ENCODE results near the gene ABCC2.
A peak's percentile ranks its signal among the peaks of the same experiment; 100 is the strongest.

ABCC2 gene

DNA sequence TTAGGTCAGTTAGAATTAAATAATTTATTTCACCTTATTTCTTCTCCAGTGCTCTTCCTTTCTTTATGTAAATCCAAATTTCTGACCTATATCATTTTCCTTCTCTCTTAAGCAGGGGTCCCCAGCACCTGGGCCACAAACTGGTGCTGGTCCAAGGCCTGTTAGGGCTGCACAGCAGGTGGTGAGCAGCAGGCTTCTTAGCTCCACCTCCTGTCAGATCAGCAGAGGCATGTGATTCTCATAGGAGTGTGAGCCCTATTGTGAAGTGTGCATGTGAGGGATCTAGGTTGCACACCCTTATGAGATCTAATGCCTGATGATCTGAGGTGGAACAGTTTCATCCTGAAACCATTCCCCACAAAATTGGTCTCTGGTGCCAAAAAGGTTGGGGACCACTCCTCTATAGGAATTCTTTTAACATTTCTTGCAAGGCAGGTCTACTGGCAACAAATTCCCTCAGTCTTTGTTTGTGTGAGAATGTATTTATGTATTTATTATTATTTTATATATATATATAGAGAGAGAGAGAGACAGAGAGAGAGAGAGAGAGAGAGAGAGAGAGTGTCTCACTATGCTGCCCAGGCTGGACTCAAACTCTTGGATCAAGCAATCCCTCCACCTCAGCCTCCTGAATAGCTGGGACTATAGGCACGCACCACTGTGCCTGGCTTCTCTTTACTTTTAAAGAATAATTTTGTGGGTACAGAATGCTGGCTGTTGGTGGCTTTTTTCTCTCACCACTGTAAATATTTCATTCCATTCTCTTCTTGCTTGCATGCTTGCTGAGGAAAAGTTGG lies 4.3 kb upstream of the ABCC2 start:
- H3K4me1 ChIP-seq (ENCODE audit: low read length) = no peaks in the 10 kb centered on the region
- H2AFZ ChIP-seq (ENCODE audit: low read length) = no peak overlapping the region
- no peaks in the 10 kb centered on the region for H3K9me2 ChIP-seq (replicated peaks; ENCODE audit: insufficient read depth, low read length)
- H3F3A ChIP-seq (ENCODE audit: insufficient read depth, low read length) = no peaks in the 10 kb centered on the region
- no peaks in the 10 kb centered on the region for H3K36me3 ChIP-seq (replicated peaks; ENCODE audit: insufficient read depth, low read length)
- no peak overlapping the region for H3K9ac ChIP-seq (ENCODE audit: low read length)
- H3K27me3 ChIP-seq (replicated peaks; ENCODE audit: insufficient read depth, low read length) = no peaks in the 10 kb centered on the region
- H3K9me3 ChIP-seq (replicated peaks; ENCODE audit: insufficient read depth, low read length) = no peaks in the 10 kb centered on the region
- no peaks in the 10 kb centered on the region for H3K79me2 ChIP-seq (ENCODE audit: low read length)
- no peak overlapping the region for H3K4me2 ChIP-seq (ENCODE audit: low read depth, low read length)
- peak; percentile 17 for DNase-seq
- no peak overlapping the region for H3K4me3 ChIP-seq (ENCODE audit: low read length)
- no peak overlapping the region for H3K27ac ChIP-seq (ENCODE audit: low read length)
- TF ChIP-seq, protein P1, sequence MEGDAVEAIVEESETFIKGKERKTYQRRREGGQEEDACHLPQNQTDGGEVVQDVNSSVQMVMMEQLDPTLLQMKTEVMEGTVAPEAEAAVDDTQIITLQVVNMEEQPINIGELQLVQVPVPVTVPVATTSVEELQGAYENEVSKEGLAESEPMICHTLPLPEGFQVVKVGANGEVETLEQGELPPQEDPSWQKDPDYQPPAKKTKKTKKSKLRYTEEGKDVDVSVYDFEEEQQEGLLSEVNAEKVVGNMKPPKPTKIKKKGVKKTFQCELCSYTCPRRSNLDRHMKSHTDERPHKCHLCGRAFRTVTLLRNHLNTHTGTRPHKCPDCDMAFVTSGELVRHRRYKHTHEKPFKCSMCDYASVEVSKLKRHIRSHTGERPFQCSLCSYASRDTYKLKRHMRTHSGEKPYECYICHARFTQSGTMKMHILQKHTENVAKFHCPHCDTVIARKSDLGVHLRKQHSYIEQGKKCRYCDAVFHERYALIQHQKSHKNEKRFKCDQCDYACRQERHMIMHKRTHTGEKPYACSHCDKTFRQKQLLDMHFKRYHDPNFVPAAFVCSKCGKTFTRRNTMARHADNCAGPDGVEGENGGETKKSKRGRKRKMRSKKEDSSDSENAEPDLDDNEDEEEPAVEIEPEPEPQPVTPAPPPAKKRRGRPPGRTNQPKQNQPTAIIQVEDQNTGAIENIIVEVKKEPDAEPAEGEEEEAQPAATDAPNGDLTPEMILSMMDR (IDR thresholded peaks at IDR 0.05; ENCODE audit: low read length) = no peak
- TF ChIP-seq EZH2phosphoT487 (IDR thresholded peaks at IDR 0.05; ENCODE audit: low read length) (no peak), EZH2 (optimal IDR thresholded peaks at IDR 0.05; ENCODE audit: low read depth, low read length) (no peak)
- no peaks in the 10 kb centered on the region for H4K20me1 ChIP-seq (ENCODE audit: insufficient read depth, low read length)

DNA sequence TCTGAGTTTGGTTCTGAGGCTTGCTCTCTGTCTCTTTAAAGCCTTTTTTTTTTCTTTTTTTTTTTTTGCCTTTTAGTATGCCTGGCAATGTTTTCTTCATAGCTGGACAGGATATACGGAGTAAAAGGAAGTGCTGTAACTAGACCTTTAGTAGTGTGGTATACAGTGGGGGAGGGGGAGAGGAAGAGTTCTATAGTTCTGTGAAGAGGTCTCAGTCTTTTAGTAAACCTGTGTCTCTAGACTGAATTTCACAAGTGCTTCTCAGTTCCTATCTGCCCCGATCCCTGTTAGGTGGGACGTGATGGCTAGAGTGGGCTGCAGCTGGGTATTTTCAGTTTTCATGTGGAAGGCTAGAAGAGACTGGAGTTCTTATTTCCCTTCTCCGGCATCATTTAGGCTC lies 3.1 kb upstream of the ABCC2 start:
- H4K20me1 ChIP-seq (ENCODE audit: insufficient read depth, low read length) = no peaks in the 10 kb centered on the region
- H3K4me1 ChIP-seq (ENCODE audit: low read length) = no peaks in the 10 kb centered on the region
- H3K79me2 ChIP-seq (ENCODE audit: low read length) = no peaks in the 10 kb centered on the region
- H3K9ac ChIP-seq (ENCODE audit: low read length) = no peak overlapping the region
- TF ChIP-seq EZH2phosphoT487 (IDR thresholded peaks at IDR 0.05; ENCODE audit: low read length) (no peak), EZH2 (optimal IDR thresholded peaks at IDR 0.05; ENCODE audit: low read depth, low read length) (no peak)
- TF ChIP-seq, protein P1 (IDR thresholded peaks at IDR 0.05; ENCODE audit: low read length) = no peak
- no peaks in the 10 kb centered on the region for H3K27me3 ChIP-seq (replicated peaks; ENCODE audit: insufficient read depth, low read length)
- no peaks in the 10 kb centered on the region for H3F3A ChIP-seq (ENCODE audit: insufficient read depth, low read length)
- H3K36me3 ChIP-seq (replicated peaks; ENCODE audit: insufficient read depth, low read length) = no peaks in the 10 kb centered on the region
- H3K9me2 ChIP-seq (replicated peaks; ENCODE audit: insufficient read depth, low read length) = no peaks in the 10 kb centered on the region
- no peak for DNase-seq
- H3K27ac ChIP-seq (ENCODE audit: low read length) = no peak overlapping the region
- H3K9me3 ChIP-seq (replicated peaks; ENCODE audit: insufficient read depth, low read length) = no peaks in the 10 kb centered on the region
- no peak overlapping the region for H3K4me3 ChIP-seq (ENCODE audit: low read length)
- no peak overlapping the region for H3K4me2 ChIP-seq (ENCODE audit: low read depth, low read length)
- no peak overlapping the region for H2AFZ ChIP-seq (ENCODE audit: low read length)

DNA sequence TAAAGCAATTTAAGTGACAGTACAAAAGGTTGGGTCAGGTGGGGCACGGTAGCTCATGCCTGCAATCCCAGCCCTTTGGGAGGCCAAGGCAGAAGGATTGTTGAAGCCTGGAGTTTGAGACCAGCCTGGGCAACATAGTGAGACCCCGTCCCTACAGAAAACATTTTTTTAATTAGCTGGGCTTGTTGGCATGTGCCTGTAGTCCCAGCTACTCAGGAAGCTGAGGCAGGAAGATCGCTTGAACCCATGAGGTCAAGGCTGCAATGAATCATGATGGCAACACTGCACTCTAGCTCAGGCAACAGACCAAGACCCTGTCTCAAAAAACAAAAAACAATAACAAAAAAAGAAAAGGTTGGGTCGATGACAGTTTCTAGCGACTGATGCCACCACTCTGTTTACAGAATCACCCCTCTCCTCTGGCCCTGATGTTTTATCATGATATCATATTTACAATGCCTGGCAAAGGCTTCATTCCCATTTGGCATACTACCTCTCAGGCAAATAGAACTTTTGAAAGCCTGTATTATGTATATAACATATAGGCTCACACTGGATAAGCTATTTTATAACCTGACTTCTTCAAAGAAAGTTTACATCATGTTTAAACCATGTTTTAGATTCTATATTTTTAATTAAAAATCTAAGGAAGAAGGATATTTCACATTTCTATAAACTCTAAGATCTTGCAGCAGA lies 558 bp upstream of the ABCC2 start:
- no peak for DNase-seq
- no peak for TF ChIP-seq EZH2phosphoT487 (IDR thresholded peaks at IDR 0.05; ENCODE audit: low read length)
- TF ChIP-seq, protein P1 (IDR thresholded peaks at IDR 0.05; ENCODE audit: low read length) = no peak
- TF ChIP-seq EZH2 (optimal IDR thresholded peaks at IDR 0.05; ENCODE audit: low read depth, low read length) = no peak
- Histone ChIP-seq H3K4me2 (ENCODE audit: low read depth, low read length) (no peak overlapping the region), H3K9ac (ENCODE audit: low read length) (no peak overlapping the region), H3K9me3 (replicated peaks; ENCODE audit: insufficient read depth, low read length) (no peaks in the 10 kb centered on the region), H3K27ac (ENCODE audit: low read length) (no peak overlapping the region), H3K79me2 (ENCODE audit: low read length) (no peaks in the 10 kb centered on the region), H3K4me1 (ENCODE audit: low read length) (no peaks in the 10 kb centered on the region), H3F3A (ENCODE audit: insufficient read depth, low read length) (no peaks in the 10 kb centered on the region), H4K20me1 (ENCODE audit: insufficient read depth, low read length) (no peaks in the 10 kb centered on the region), H3K9me2 (replicated peaks; ENCODE audit: insufficient read depth, low read length) (no peaks in the 10 kb centered on the region), H3K36me3 (replicated peaks; ENCODE audit: insufficient read depth, low read length) (no peaks in the 10 kb centered on the region), H2AFZ (ENCODE audit: low read length) (no peak overlapping the region), H3K4me3 (ENCODE audit: low read length) (no peak overlapping the region), H3K27me3 (replicated peaks; ENCODE audit: insufficient read depth, low read length) (no peaks in the 10 kb centered on the region)

All from MM.1S (cell line).